GM23338 (cell line): ENCODE results near the gene RPL7A. TPM values are rescaled to one million over a fixed set of nuclear protein-coding genes. Genes with fewer than 3 reads are reported as not detected.

ENCODE experiments used
- ATAC-seq: fragments of 200-7000 bp; cut with Tn5 transposase; 3 replicates; pipeline ENCODE4 v1.9.1; 2020
- DNase-seq: peaks from one replicate; pipeline ENCODE4 v3.0.0-alpha.2; 2015; ENCODE audit warnings: low spot score
- H2AFZ ChIP-seq: fragments of 200-600 bp; sonication (generic); 2 replicates; pipeline ENCODE4 v1.8.0; 2016; ENCODE audit warnings: antibody characterized with exemption, mild to moderate bottlenecking, moderate library complexity
- H3F3A ChIP-seq: fragments of 200-600 bp; sonication (generic); replicated peaks from 2 replicates; pipeline ENCODE4 v1.8.0; 2017; ENCODE audit warnings: antibody characterized with exemption, mixed run types, low read depth
- H3K27ac ChIP-seq: fragments of 200-600 bp; sonication (generic); 2 replicates; pipeline ENCODE4 v1.6.1; 2016; ENCODE audit warnings: low read depth
- H3K27me3 ChIP-seq: fragments of 200-600 bp; sonication (generic); 2 replicates; pipeline ENCODE4 v1.8.0; 2016; ENCODE audit warnings: mild to moderate bottlenecking, mixed run types, moderate library complexity; ENCODE audit not compliant: insufficient read depth
- H3K36me3 ChIP-seq: fragments of 200-600 bp; sonication (generic); 2 replicates; pipeline ENCODE4 v1.8.0; 2016; ENCODE audit warnings: mild to moderate bottlenecking; ENCODE audit not compliant: insufficient read depth
- H3K4me1 ChIP-seq: fragments of 200-600 bp; sonication (generic); 2 replicates; pipeline ENCODE4 v1.8.0; 2016; ENCODE audit warnings: mild to moderate bottlenecking, moderate library complexity; ENCODE audit not compliant: insufficient read depth
- H3K4me2 ChIP-seq: fragments of 200-600 bp; sonication (generic); 2 replicates; pipeline ENCODE4 v1.7.1; 2017; ENCODE audit warnings: mixed run types
- H3K4me3 ChIP-seq: fragments of 200-600 bp; sonication (generic); 2 replicates; pipeline ENCODE4 v1.6.1; 2016; ENCODE audit warnings: mixed run types
- H3K79me2 ChIP-seq: fragments of 200-600 bp; sonication (generic); replicated peaks from 2 replicates; pipeline ENCODE4 v1.8.0; 2017; ENCODE audit warnings: mild to moderate bottlenecking; ENCODE audit not compliant: insufficient read depth
- H3K9me2 ChIP-seq: fragments of 200-600 bp; sonication (generic); 2 replicates; pipeline ENCODE4 v1.8.0; 2017; ENCODE audit not compliant: insufficient read depth
- H4K20me1 ChIP-seq: fragments of 200-600 bp; sonication (generic); replicated peaks from 2 replicates; pipeline ENCODE4 v1.8.0; 2017; ENCODE audit warnings: mild to moderate bottlenecking; ENCODE audit not compliant: insufficient read depth
- H3K27ac Mint-ChIP-seq: 2 replicates; pipeline ENCODE4 v1.8.0; 2020; ENCODE audit warnings: inconsistent platforms, mild to moderate bottlenecking, moderate library complexity, mixed read lengths
- H3K27me3 Mint-ChIP-seq: 3 replicates; pipeline ENCODE4 v1.8.0; 2022; ENCODE audit warnings: low read depth, mild to moderate bottlenecking, moderate library complexity, mixed read lengths, inconsistent platforms; ENCODE audit not compliant: insufficient read depth, poor library complexity
- H3K36me3 Mint-ChIP-seq: 3 replicates; pipeline ENCODE4 v1.8.0; 2021; ENCODE audit warnings: low read depth, mild to moderate bottlenecking, inconsistent platforms, moderate library complexity, mixed read lengths
- H3K4me1 Mint-ChIP-seq: 3 replicates; pipeline ENCODE4 v1.8.0; 2020; ENCODE audit warnings: mild to moderate bottlenecking, inconsistent platforms, mixed read lengths
- H3K4me3 Mint-ChIP-seq: 3 replicates; pipeline ENCODE4 v1.8.0; 2021; ENCODE audit warnings: moderate library complexity, mild to moderate bottlenecking, inconsistent platforms, mixed read lengths
- H3K9me3 Mint-ChIP-seq: 3 replicates; pipeline ENCODE4 v1.8.0; 2020; ENCODE audit warnings: moderate library complexity, mild to moderate bottlenecking, inconsistent platforms, mixed read lengths
- CREB1 ChIP-seq: fragments of 250-450 bp; sonication (Bioruptor Pico); IDR thresholded peaks from 2 replicates; pipeline ENCODE4 v1.5.0; 2020; ENCODE audit warnings: low read depth, mild to moderate bottlenecking, moderate library complexity
- EZH2 ChIP-seq: fragments of 200-600 bp; sonication (generic); IDR thresholded peaks from one replicate; pipeline ENCODE4 v1.8.0; 2017; ENCODE audit warnings: antibody characterized with exemption, mild to moderate bottlenecking, low read depth; ENCODE audit not compliant: unreplicated experiment
- EZH2phosphoT487 ChIP-seq: fragments of 200-600 bp; sonication (generic); IDR thresholded peaks from one replicate; pipeline ENCODE4 v1.8.1; 2018; ENCODE audit warnings: antibody characterized with exemption; ENCODE audit not compliant: unreplicated experiment
- JUNB ChIP-seq: IDR thresholded peaks from one replicate; pipeline ENCODE4 v1.6.1; 2016; ENCODE audit warnings: antibody characterized with exemption; ENCODE audit not compliant: unreplicated experiment
- NANOG ChIP-seq: IDR thresholded peaks from 2 replicates; pipeline ENCODE4 v1.6.1; 2016; ENCODE audit warnings: antibody characterized with exemption, borderline replicate concordance
- POLR2AphosphoS5 ChIP-seq: IDR thresholded peaks from 2 replicates; pipeline ENCODE4 v1.6.1; 2016; ENCODE audit warnings: antibody characterized with exemption, low read depth
- STAT1 ChIP-seq: IDR thresholded peaks from one replicate; pipeline ENCODE4 v1.6.1; 2016; ENCODE audit warnings: antibody characterized with exemption; ENCODE audit not compliant: unreplicated experiment
- ZNF114 ChIP-seq: fragments of 250-450 bp; sonication (Bioruptor Pico); IDR thresholded peaks from 2 replicates; pipeline ENCODE4 v1.5.0; 2020; ENCODE audit warnings: mild to moderate bottlenecking, moderate library complexity
- ZNF331 ChIP-seq: fragments of 250-450 bp; sonication (Bioruptor Pico); IDR thresholded peaks from 2 replicates; pipeline ENCODE4 v1.5.0; 2020; ENCODE audit warnings: low read depth, mild to moderate bottlenecking, moderate library complexity
- ZNF462 ChIP-seq: fragments of 250-450 bp; sonication (Bioruptor Pico); IDR thresholded peaks from 2 replicates; pipeline ENCODE4 v1.5.0; 2020; ENCODE audit warnings: mild to moderate bottlenecking, moderate library complexity
- polyA plus RNA-seq: library from polyadenylated mRNA; unstranded; fragments of >200 nt; fragmentation: Nextera tagmentation; extraction: Ambion mirVana; gene quantifications from 2 replicates; pipeline ENCODE4 v1.2.1, GENCODE V29; 2016
- total RNA-seq: library from RNA; depleted of rRNA; stranded (reverse); fragments of >200 nt; shearing (Covaris generic); gene quantifications from 2 replicates; pipeline ENCODE4 v1.2.3, GENCODE V29; 2014
- TF ChIP-seq, protein P1 (sequence below): IDR thresholded peaks from 2 replicates; pipeline ENCODE4 v1.6.1; 2016; ENCODE audit warnings: antibody characterized with exemption
- TF ChIP-seq, protein P2 (sequence below): IDR thresholded peaks from one replicate; pipeline ENCODE4 v1.6.1; 2018; ENCODE audit warnings: antibody characterized with exemption; ENCODE audit not compliant: unreplicated experiment
- TF ChIP-seq, protein P3 (sequence below), 2 experiments: fragments of 200-600 bp in 1 of 2; sonication (generic) in 1 of 2; conservative IDR thresholded peaks; 2 replicates each; pipeline versions ENCODE4 v1.5.1 to v1.6.1; 2016 to 2017; ENCODE audit warnings: antibody characterized with exemption in 2 of 2, low read depth in 2 of 2, mild to moderate bottlenecking in 2 of 2, moderate library complexity in 1 of 2

RPL7A gene
- total and polyA plus RNA-seq, 2 experiments from 2014 or later = 1,644 to 2,020 TPM

DNA sequence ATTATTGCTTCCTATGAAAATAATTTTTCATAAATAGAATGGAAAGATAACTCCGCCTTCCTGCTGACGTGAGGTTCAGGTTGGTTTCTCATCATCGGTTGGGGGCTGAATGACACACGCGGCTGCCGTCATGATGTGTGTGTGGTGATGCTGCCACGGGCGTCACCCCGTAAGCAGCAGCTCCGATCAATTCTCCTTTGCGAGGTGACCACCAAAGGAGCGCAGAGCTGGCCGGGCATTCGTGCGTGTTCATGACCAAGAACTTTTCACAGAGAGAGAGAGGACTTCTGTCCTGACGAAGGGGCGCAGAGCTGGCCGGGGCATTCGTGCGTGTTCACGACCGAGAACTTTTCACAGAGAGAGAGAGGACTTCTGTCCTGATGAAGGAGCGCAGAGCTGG is 42.3 kb upstream of the RPL7A start:
- Mint-ChIP-seq H3K36me3 (peaks cover 8% of the 10 kb centered on the region), H3K9me3 (peaks cover 10% of the 10 kb centered on the region), H3K27me3 (no peaks in the 10 kb centered on the region), H3K27ac (no peak overlapping the region), H3K4me1 (no peaks in the 10 kb centered on the region), H3K4me3 (no peak overlapping the region)
- DNase-seq (no peak), ATAC-seq (no peak)
- no peaks in the 10 kb centered on the region for H4K20me1 ChIP-seq
- TF ChIP-seq, protein P1, sequence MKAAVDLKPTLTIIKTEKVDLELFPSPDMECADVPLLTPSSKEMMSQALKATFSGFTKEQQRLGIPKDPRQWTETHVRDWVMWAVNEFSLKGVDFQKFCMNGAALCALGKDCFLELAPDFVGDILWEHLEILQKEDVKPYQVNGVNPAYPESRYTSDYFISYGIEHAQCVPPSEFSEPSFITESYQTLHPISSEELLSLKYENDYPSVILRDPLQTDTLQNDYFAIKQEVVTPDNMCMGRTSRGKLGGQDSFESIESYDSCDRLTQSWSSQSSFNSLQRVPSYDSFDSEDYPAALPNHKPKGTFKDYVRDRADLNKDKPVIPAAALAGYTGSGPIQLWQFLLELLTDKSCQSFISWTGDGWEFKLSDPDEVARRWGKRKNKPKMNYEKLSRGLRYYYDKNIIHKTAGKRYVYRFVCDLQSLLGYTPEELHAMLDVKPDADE = no peak
- TF ChIP-seq EZH2phosphoT487 (no peak), STAT1 (no peak), EZH2 (no peak), CREB1 (CRISPR knock-in tag) (no peak), POLR2AphosphoS5 (no peak), JUNB (no peak), NANOG (no peak), ZNF462 (no peak), ZNF114 (no peak), ZNF331 (CRISPR knock-in tag) (no peak)
- TF ChIP-seq, protein P2, sequence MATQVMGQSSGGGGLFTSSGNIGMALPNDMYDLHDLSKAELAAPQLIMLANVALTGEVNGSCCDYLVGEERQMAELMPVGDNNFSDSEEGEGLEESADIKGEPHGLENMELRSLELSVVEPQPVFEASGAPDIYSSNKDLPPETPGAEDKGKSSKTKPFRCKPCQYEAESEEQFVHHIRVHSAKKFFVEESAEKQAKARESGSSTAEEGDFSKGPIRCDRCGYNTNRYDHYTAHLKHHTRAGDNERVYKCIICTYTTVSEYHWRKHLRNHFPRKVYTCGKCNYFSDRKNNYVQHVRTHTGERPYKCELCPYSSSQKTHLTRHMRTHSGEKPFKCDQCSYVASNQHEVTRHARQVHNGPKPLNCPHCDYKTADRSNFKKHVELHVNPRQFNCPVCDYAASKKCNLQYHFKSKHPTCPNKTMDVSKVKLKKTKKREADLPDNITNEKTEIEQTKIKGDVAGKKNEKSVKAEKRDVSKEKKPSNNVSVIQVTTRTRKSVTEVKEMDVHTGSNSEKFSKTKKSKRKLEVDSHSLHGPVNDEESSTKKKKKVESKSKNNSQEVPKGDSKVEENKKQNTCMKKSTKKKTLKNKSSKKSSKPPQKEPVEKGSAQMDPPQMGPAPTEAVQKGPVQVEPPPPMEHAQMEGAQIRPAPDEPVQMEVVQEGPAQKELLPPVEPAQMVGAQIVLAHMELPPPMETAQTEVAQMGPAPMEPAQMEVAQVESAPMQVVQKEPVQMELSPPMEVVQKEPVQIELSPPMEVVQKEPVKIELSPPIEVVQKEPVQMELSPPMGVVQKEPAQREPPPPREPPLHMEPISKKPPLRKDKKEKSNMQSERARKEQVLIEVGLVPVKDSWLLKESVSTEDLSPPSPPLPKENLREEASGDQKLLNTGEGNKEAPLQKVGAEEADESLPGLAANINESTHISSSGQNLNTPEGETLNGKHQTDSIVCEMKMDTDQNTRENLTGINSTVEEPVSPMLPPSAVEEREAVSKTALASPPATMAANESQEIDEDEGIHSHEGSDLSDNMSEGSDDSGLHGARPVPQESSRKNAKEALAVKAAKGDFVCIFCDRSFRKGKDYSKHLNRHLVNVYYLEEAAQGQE = no peak
- TF ChIP-seq, protein P3, sequence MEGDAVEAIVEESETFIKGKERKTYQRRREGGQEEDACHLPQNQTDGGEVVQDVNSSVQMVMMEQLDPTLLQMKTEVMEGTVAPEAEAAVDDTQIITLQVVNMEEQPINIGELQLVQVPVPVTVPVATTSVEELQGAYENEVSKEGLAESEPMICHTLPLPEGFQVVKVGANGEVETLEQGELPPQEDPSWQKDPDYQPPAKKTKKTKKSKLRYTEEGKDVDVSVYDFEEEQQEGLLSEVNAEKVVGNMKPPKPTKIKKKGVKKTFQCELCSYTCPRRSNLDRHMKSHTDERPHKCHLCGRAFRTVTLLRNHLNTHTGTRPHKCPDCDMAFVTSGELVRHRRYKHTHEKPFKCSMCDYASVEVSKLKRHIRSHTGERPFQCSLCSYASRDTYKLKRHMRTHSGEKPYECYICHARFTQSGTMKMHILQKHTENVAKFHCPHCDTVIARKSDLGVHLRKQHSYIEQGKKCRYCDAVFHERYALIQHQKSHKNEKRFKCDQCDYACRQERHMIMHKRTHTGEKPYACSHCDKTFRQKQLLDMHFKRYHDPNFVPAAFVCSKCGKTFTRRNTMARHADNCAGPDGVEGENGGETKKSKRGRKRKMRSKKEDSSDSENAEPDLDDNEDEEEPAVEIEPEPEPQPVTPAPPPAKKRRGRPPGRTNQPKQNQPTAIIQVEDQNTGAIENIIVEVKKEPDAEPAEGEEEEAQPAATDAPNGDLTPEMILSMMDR (conservative IDR thresholded peaks at IDR 0.05; ENCODE audit: low read depth in 2 of 2) = no peak
- no peak overlapping the region for H3K4me2 ChIP-seq
- H3K4me3 ChIP-seq = no peak overlapping the region
- H3K27ac ChIP-seq = no peak overlapping the region
- no peaks in the 10 kb centered on the region for H3K36me3 ChIP-seq
- H3K27me3 ChIP-seq = no peaks in the 10 kb centered on the region
- no peaks in the 10 kb centered on the region for H3K9me2 ChIP-seq
- no peaks in the 10 kb centered on the region for H3F3A ChIP-seq
- H2AFZ ChIP-seq = no peak overlapping the region
- no peaks in the 10 kb centered on the region for H3K79me2 ChIP-seq
- H3K4me1 ChIP-seq = no peaks in the 10 kb centered on the region
